ENCODE measurements around the gene SDR42E2. TPM values are rescaled to one million over a fixed set of nuclear protein-coding genes. Genes with fewer than 3 reads are reported as not detected.
A peak's percentile ranks its signal among the peaks of the same experiment; 100 is the strongest.
"Not testable (repeated sequence)": the region's sequence is repeated elsewhere in the genome, so short reads cannot be mapped to it uniquely, and the experiment has no call there.

SDR42E2 gene
- total RNA-seq, 1 donor from 2014 or later: not detected

DNA sequence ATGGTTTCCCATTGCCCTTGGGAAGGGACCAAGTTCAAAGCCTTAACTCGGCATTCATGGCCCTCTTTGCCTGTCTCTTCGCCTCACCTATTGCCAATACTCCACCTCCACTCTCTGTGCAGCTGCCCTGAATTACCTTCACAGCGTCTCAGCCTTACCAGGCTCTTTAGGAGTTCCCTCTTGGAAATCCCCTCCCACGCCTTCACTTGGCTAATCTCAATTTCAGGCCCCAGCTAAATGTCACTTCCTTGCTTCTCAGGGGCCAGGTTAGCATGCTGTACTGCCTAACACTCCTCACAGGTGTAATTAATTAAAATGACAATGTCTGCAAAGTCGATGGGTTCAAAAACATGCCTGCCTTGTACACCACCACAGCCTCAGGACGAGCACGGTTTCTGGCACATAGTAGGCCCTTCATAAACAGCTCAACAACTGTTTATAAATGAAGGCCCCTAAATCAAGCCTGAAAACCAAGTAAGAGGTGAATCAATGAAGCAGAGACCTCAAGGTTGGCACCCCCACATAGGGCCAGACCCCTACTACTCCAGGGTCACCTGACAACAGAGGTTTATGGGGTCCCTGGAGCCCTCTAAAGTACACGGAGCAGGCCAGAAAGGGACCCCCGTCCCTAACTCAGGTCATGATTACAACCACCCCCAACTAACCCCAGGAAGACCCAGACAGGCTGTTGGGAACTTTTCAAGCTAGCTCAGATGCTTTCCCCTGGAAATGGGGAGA is 32.6 kb downstream of the SDR42E2 start:
- no peak overlapping the region for H3K4me3 ChIP-seq (ENCODE audit: low read depth, low read length)
- H3K36me3 ChIP-seq (ENCODE audit: control insufficient read depth, insufficient read depth, low read length): no peaks in the 10 kb centered on the region
- TF ChIP-seq, protein P1, sequence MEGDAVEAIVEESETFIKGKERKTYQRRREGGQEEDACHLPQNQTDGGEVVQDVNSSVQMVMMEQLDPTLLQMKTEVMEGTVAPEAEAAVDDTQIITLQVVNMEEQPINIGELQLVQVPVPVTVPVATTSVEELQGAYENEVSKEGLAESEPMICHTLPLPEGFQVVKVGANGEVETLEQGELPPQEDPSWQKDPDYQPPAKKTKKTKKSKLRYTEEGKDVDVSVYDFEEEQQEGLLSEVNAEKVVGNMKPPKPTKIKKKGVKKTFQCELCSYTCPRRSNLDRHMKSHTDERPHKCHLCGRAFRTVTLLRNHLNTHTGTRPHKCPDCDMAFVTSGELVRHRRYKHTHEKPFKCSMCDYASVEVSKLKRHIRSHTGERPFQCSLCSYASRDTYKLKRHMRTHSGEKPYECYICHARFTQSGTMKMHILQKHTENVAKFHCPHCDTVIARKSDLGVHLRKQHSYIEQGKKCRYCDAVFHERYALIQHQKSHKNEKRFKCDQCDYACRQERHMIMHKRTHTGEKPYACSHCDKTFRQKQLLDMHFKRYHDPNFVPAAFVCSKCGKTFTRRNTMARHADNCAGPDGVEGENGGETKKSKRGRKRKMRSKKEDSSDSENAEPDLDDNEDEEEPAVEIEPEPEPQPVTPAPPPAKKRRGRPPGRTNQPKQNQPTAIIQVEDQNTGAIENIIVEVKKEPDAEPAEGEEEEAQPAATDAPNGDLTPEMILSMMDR (IDR thresholded peaks at IDR 0.05; ENCODE audit: insufficient read depth, low read length, poor library complexity, severe bottlenecking): no peak
- no peaks in the 10 kb centered on the region for H3K27me3 ChIP-seq (ENCODE audit: control insufficient read depth, insufficient read depth, low read length)
- DNase-seq (ENCODE audit: low read depth): no peak

DNA sequence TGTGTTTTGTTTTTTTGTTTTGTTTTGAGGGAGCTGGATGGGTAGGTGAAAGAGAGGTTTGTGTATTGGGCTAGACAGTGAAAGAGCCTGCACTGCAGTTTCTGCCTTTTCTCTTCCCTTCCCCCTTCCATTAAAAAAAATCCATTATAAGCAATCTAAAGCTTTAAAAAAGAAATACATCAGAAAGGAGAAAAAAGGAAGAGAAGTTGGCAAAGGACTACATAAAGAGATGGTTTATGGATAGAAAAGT is 33.1 kb downstream of the SDR42E2 start:
- no peak overlapping the region for H3K4me3 ChIP-seq (ENCODE audit: low read depth, low read length)
- no peaks in the 10 kb centered on the region for H3K27me3 ChIP-seq (ENCODE audit: control insufficient read depth, insufficient read depth, low read length)
- TF ChIP-seq, protein P1 (IDR thresholded peaks at IDR 0.05; ENCODE audit: insufficient read depth, low read length, poor library complexity, severe bottlenecking): no peak
- DNase-seq (ENCODE audit: low read depth): no peak
- no peaks in the 10 kb centered on the region for H3K36me3 ChIP-seq (ENCODE audit: control insufficient read depth, insufficient read depth, low read length)

DNA sequence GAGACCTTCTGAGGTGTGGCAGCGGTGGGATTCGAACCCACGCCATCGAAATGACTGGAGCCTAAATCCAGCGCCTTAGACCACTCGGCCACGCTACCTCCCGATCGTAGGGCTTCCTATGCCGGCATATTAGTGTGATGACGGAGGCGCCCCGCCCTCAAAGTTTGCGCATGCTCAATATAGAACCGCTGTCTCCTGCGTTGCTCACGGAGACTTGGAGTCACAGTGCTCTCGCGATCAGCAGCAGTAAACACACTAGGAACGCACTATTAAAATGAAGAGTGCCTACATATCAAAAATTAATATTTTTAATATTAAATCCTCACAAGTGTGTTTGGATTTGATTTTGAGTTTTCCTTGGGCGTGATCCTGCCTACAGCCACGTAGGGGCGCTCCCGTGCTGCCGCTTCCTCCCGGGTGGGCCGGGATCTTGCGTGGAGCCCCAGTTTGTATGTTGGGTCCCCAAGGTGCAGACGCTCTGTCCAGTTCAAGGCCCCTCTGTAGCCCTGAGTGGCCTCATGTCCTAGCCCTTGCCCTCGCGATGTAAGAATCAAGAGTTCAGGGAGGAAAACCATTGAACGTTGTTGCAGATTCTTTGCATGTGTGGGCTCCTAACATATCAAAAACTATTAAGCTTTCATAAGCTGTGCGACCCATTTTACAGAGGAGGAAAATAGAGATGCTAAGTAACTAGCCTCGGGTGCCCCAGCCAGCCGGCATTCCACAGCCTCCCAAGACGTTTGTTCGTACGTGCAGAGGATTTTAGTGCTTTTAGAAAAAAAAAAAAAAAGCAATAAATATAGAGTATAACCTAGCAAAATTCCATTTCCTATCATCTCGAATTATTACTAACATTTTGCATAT is 33.6 kb downstream of the SDR42E2 start:
- Histone ChIP-seq H3K36me3 (ENCODE audit: control insufficient read depth, insufficient read depth, low read length) (no peaks in the 10 kb centered on the region), H3K4me3 (ENCODE audit: low read depth, low read length) (peak overlapping the region; percentile 54), H3K27me3 (ENCODE audit: control insufficient read depth, insufficient read depth, low read length) (no peaks in the 10 kb centered on the region)
- TF ChIP-seq, protein P1 (IDR thresholded peaks at IDR 0.05; ENCODE audit: insufficient read depth, low read length, poor library complexity, severe bottlenecking): peak; percentile 90
- DNase-seq (ENCODE audit: low read depth): no peak

DNA sequence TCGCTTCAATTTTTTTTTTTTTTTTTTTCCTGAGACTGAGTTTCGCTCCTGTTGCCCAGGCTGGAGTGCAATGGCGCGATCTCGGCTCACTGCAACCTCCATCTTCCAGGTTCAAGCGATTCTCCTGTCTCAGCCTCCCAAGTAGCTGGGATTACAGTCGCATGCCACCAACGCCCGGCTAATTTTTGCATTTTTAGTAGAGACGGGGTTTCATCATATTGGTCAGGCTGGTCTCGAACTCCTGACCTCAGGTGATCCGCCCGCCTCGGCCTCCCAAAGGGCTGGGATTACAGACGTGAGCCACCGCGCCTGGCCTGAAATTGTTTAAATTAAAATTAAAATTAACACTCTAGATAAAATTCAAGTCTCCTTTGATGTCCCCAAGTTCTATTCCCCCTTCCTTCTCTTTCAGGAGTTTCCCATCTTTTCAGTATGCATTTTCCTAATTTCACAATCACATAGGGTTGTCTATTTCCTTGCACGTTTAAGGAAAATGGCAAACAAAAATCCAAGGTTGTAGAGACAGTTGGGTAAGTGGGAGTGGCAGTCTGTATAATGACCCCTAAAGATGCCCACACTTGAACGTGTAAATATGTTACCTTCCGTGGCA is 34.4 kb downstream of the SDR42E2 start:
- H3K27me3 ChIP-seq (ENCODE audit: control insufficient read depth, insufficient read depth, low read length); DNase-seq (ENCODE audit: low read depth); H3K4me3 ChIP-seq (ENCODE audit: low read depth, low read length); H3K36me3 ChIP-seq (ENCODE audit: control insufficient read depth, insufficient read depth, low read length): not testable (repeated sequence)

- no peak for DNase-seq (ENCODE audit: low read depth)
- Histone ChIP-seq H3K27me3 (ENCODE audit: control insufficient read depth, insufficient read depth, low read length) (no peaks in the 10 kb centered on the region), H3K4me3 (ENCODE audit: low read depth, low read length) (no peak overlapping the region), H3K36me3 (ENCODE audit: control insufficient read depth, insufficient read depth, low read length) (no peaks in the 10 kb centered on the region)
- TF ChIP-seq, protein P1 (IDR thresholded peaks at IDR 0.05; ENCODE audit: insufficient read depth, low read length, poor library complexity, severe bottlenecking): no peak
These were observed 36.4 kb downstream of the SDR42E2 start for GRCh38 chr16:22198547-22199293.

- Histone ChIP-seq H3K27me3 (ENCODE audit: control insufficient read depth, insufficient read depth, low read length) (no peaks in the 10 kb centered on the region), H3K4me3 (ENCODE audit: low read depth, low read length) (no peak overlapping the region), H3K36me3 (ENCODE audit: control insufficient read depth, insufficient read depth, low read length) (no peaks in the 10 kb centered on the region)
- TF ChIP-seq, protein P1 (IDR thresholded peaks at IDR 0.05; ENCODE audit: insufficient read depth, low read length, poor library complexity, severe bottlenecking): no peak
- DNase-seq (ENCODE audit: low read depth): no peak
These were observed 39.9 kb downstream of the SDR42E2 start for GRCh38 chr16:22202261-22202637.

Measured in kidney epithelial cell (primary cell).